Body of pancreas (tissue), 4 donors: Measurements from ENCODE around the gene MRM2.

ENCODE experiments used
- POLR2A ChIP-seq, 3 donors: fragments of 450-650 bp; IDR thresholded peaks; one replicate each; pipeline ENCODE4 v1.6.1; 2016; ENCODE audit warnings: antibody characterized with exemption in 3 of 3, mild to moderate bottlenecking in 2 of 3
- TF ChIP-seq, protein P1 (sequence below), 7 experiments: fragments of 450-650 bp in 4 of 7; fragments of 200-600 bp in 3 of 7; sonication (generic) in 3 of 7; IDR thresholded peaks; one replicate each; pipeline ENCODE4 v1.5.1; 2016 to 2019; ENCODE audit warnings: antibody characterized with exemption in 7 of 7

DNA sequence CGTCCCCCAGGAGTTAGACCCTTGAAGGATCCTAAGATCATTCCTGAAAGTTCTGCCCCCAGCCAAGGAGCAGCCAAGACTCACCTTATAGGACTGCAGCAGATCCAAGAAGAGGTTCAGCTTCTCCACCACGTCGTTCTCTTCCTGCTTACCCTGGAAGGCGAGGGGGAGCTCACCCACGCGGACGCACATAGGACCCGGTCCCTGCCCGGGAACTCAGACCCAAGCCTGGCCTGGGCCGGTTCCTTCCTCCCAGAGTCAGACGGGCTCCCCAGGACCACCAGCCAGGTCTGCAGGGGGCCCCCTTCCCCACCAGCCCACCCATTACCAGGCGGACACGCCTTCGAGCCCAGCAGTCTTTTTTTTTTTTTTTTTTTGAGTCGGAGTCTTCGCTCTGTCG is 15.6 kb upstream of the MRM2 start:
- TF ChIP-seq, protein P1, sequence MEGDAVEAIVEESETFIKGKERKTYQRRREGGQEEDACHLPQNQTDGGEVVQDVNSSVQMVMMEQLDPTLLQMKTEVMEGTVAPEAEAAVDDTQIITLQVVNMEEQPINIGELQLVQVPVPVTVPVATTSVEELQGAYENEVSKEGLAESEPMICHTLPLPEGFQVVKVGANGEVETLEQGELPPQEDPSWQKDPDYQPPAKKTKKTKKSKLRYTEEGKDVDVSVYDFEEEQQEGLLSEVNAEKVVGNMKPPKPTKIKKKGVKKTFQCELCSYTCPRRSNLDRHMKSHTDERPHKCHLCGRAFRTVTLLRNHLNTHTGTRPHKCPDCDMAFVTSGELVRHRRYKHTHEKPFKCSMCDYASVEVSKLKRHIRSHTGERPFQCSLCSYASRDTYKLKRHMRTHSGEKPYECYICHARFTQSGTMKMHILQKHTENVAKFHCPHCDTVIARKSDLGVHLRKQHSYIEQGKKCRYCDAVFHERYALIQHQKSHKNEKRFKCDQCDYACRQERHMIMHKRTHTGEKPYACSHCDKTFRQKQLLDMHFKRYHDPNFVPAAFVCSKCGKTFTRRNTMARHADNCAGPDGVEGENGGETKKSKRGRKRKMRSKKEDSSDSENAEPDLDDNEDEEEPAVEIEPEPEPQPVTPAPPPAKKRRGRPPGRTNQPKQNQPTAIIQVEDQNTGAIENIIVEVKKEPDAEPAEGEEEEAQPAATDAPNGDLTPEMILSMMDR (IDR thresholded peaks at IDR 0.05), result no peak
- TF ChIP-seq POLR2A (IDR thresholded peaks at IDR 0.05), result no peak
